LNCAP (cell line): Measurements from ENCODE around the gene MSI2.

Experiments
- TF ChIP-seq, protein P1 (sequence below): fragments of 450-650 bp; IDR thresholded peaks from 2 replicates; pipeline ENCODE4 v1.5.1; 2017; ENCODE audit warnings: mild to moderate bottlenecking

MSI2 gene

DNA sequence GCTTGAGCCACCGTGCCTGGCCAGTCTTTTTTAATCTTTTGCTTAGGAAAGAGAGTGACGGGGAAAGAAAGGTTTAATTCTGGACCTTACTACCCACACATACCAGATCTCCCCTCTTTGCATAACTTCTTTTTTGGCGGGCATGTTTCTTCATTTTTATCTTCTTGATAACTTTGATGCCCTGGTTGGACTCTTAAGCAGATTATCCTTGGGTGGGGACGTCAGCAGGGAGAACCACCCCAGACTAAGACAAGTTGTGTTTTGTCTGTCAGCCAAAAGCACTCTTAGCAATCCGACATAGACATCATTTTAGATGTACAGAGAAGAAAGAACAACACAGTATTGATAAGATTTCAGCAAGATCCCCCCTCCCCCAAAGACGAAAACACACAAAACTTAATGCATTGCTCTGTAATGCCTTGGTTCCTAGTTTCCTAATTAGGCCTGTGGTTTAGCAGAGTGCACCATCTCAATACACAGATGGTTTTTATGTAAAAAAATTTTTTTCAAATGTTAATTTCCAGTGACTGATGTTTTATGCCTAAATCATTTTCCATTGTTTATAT, 99.9 kb downstream of the MSI2 start:
- TF ChIP-seq, protein P1, sequence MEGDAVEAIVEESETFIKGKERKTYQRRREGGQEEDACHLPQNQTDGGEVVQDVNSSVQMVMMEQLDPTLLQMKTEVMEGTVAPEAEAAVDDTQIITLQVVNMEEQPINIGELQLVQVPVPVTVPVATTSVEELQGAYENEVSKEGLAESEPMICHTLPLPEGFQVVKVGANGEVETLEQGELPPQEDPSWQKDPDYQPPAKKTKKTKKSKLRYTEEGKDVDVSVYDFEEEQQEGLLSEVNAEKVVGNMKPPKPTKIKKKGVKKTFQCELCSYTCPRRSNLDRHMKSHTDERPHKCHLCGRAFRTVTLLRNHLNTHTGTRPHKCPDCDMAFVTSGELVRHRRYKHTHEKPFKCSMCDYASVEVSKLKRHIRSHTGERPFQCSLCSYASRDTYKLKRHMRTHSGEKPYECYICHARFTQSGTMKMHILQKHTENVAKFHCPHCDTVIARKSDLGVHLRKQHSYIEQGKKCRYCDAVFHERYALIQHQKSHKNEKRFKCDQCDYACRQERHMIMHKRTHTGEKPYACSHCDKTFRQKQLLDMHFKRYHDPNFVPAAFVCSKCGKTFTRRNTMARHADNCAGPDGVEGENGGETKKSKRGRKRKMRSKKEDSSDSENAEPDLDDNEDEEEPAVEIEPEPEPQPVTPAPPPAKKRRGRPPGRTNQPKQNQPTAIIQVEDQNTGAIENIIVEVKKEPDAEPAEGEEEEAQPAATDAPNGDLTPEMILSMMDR = no peak

DNA sequence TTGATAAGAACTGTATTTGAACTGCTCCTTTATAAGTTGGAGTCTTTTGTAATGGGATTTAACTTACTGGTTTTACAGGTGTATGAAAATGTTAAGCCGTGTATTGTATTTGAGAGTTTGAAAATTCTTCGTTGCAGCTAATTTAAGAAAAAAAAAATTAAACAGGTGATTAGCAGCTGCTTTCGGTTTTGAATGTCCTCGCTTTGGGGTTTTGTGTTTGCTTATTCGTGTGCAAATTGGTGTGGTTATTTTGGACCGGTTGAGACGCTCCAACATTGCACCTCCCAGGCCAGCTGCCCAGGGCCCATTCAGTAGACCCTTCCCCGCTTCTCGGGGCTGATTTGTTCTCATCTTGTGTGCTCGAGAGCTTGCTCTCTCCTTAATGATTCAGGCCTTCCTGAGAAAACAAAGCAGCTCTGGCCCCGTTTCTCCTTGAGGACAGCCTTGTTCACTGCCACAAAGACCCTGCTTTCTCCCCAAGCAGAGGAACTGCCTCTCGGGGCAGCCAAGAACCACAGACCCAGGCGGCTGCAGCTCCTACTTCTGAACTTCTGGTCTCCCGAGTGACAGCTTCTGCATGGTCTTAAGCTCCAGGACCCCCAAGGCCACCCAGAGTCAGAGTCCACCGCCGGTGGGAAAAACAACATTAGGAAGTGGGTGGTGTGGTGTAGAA, 100.5 kb downstream of the MSI2 start:
- TF ChIP-seq, protein P1 = no peak

DNA sequence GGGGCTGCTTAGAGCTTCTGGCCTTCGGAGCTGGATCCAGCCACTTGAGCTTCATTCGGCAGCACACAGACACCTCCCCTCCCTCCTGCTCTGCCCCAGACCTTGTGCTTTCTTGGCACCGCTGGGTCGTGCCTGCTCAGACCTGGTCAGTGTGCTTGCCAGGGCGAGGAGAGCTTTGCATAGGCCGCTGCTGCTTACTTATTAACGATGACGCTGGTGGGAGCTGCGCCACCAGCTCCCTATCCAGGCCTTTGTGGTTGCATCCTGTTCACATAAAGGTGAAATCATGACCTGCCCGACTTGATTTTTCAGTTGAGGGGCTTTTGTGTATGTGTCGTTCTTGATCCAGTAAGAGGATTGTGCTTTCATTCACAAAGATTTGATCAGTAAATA, 101.1 kb downstream of the MSI2 start:
- TF ChIP-seq, protein P1 = no peak

DNA sequence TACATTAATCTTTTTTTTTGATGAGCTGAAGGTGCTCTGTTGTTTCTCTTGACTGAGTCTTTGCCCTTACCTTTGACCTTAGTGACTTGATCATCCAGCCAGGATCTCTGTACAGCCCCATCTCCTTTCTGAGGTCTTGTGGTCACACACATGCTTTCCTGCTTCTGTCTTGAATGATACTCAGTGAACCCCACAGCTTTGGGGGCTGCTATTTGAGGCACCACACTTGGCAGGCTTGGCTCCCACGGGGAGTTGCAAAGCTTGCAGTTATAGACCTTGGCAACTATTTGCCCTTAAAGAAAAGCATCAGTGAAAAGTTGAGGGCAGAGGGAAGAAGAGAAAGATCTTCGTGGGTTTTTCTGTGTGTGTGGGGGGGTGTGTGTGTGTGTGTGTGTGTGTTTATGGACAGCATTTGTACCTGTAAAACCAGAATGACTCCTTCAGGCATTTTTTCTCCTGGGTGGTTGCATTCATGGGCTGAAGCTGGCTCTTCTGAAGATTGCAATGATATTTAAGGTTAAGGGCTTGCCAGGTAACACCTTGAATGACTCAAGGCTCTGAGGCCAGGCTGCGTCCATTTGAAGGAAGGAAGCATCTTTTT, 101.6 kb downstream of the MSI2 start:
- TF ChIP-seq, protein P1 = no peak

DNA sequence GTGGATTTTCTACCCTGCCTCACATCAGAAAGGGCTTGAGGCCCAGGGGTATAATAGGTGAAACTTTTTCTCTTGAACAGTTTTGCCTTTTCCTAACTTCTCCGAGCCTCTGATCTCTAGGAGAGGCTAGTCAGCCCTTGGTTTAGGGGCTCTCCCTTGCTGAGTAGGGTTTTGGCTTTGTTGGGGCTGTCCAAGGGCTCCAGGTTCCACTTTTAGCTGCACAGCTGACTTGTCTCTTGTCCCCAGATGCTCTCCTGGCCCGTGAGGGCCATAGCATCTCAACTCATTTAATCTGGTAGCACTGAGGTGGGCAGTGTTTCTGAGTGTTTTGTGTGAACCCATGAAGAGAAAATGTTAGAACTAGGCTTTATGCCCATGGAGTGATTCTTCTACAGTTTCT, 103.9 kb downstream of the MSI2 start:
- TF ChIP-seq, protein P1 = no peak

DNA sequence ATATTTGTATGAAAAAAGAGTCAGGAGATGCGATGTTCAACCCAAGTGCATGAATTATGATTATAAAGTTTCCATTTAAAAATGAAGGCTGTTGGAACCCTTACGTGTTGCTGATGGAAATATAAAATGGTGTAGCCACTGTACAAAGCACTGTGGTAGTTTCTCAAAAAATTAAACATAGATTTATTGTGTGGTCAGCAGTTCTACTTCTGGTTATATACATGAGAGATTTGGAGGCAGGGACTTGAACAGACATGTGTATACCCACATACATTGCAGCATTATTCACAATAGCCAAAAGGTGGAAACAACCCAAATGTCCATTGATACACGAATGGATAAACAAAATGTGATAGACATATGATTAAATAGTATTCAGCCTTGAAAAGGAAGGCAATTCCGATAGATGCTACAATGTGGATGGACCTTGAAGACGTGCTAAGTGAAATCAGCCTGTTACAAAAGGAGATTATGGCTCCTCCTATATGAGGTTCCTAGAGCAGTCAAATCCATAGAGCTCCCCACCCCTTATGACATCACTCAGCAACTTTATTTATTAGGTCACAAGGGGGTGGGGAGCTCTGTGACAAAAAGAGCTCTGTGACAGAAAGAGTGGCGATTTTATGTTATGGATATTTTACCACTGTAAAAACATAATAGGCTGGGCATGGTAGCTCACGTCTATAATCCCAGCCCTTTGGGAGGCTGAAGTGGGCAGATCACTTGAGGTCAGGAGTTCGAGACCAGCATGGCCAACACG, 106.7 kb downstream of the MSI2 start:
- TF ChIP-seq, protein P1 = no peak

DNA sequence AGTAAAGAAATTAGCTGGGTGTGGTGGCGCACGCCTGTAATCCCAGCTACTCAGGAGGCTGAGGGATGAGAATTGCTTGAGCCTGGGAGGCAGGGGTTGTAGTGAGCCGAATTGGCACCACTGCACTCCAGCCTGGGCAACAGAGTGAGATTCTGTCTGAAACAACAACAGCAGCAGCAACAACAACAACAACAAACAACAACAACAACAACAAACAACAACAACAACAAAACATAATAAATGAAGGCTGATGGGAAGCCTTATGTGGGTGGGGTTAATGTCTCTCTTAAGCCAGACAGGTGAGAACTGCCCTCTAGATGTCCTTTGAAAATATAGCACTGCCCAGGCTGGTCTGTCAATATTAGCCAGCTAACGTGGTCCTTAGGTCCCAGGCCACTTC, 107.3 kb downstream of the MSI2 start:
- TF ChIP-seq, protein P1 = no peak
